ENCODE measurements around the gene KPNA6. TPM values are rescaled to one million over a fixed set of nuclear protein-coding genes. Genes with fewer than 3 reads are reported as not detected.
"Not testable (repeated sequence)": the region's sequence is repeated elsewhere in the genome, so short reads cannot be mapped to it uniquely, and the experiment has no call there.

Gene KPNA6
- total RNA-seq, 1 donor from 2014 or later = 65.2 TPM

DNA sequence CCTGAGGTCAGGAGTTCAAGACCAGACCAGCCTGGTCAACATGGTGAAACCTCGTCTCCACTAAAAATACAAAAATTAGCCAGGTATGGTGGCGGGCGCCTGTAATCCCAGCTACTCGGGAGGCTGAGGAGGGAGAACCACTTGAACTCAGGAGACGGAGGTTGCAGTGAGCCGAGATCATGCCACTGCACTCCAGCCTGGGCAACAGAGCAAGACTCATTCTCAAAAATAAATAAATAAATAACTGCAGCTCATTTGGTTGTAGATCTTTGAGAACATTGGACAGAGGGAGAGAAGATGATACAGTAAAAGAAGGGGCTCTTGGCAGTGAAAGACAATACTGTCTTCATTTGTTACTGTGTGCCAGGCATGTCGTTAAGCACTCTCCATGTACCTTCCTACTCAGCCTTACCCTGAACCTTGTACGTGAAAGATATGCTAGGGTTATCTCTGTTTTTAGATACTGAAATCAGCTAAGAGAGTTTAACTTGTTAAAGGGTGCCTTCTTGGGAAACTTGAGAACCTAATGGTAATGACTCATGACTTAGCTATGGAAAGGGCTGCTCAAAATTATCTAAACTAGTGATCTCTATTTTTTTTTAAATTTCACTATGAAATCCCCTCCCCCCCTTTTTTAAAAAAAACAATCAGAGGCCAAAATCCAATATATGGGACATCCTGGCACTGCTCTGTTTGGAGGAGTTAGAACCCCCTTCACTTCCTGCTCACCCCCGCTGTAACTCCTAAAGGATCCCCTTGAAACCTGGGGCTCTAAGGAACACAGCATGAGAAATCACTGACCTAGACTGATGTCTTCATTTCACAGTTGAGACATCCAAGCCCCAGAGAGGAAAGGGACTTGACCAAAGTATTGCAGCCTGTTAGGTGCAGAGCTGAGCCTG lies 6.8 kb upstream of the KPNA6 start:
- DNase-seq (ENCODE audit: low spot score) = no peak

DNA sequence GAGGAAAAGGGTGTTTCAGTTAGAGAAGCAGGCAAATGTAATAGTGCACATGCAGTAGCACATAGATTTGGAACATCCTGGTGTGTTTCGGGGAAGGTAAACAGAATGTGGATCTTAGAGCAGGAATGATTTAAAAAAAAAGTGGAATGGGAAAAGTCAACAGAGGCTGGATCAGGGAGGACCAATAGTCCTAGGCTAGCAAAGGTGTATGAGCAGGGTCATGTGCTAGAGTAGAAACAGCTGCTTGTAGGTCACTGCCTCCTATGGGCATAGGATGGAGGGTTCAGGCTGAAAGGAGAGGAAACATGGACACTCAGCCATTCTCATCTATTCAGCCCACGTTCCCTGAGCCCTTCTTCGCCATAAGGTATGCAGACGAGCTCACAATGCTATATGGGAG lies 3.7 kb upstream of the KPNA6 start:
- no peak for DNase-seq (ENCODE audit: low spot score)

DNA sequence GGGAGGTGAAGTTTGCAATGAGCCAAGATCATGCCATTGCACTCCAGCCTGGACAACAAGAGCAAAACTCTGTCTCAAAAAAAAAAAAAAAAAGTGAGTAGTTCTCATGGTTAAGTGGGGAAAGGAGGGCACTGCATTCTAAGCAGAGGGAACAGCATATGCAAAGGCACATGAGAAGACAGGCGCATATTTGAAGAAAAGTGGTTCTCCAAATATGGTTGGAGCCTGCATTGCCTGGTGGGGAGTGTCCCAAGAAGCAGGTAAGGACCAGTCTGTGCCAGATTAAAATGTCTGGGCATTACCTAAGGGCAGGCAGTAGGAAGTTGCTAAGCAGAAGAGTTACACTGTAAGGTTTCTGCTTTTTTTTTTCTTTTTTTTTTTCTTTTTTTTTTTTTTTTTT lies 2.5 kb upstream of the KPNA6 start:
- no peak for DNase-seq (ENCODE audit: low spot score)

DNA sequence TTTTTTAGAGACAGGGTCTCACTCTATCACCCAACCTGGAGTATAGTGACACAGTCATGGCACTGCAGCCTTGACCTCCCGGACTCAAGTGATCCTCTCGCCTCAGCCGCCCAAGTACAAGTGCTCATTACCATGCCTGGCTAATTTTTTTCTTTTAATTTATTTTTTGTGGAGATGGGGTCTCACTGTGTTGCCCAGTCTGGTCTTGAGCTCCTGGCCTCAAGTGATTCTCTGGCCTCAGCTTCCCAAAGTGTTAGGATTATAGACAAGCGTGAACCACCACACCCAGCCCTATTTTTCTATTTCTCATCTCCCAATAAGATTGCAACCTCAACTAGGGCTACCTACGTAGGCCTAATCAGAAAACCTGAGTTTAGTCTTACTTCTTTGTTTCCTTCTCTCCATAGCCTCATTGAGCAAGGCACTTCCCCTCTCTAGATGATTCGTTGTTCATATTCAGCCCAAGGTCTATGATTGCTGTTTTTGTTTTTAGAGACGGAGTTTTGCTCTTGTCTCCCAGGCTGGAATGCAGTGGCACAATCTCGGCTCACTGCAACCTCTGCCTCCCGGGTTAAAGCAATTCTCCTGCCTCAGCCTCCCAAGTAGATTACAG lies 1.1 kb upstream of the KPNA6 start:
- DNase-seq (ENCODE audit: low spot score) = no peak

DNA sequence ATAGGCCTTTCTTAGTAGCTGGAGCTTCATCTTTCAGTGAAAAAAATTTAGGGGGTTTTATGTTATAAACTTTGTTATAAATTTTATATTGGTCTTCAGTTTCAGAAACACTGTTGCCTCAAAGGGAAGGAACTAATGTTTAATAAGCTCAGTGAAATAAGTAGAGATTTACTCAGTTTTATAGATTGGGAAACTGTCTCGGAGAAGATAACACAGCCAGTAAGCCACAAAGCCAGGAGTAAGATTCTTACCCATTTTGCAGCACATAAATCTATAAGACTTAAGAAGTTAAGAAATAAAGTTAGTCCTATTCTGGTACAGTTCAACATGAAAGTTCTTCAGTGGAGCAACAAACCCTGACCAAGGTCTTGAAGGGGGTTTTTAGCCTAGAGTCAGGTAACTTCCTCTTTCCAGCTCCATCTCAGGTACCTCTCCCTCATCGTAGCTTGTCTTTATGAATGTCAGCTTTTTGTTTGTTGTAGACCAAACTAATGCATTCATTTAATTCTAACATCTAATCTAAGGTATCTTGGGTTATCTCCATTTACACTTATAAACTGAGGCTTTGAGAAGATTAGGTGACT lies 3.3 kb downstream of the KPNA6 start:
- no peak for DNase-seq (ENCODE audit: low spot score)

DNA sequence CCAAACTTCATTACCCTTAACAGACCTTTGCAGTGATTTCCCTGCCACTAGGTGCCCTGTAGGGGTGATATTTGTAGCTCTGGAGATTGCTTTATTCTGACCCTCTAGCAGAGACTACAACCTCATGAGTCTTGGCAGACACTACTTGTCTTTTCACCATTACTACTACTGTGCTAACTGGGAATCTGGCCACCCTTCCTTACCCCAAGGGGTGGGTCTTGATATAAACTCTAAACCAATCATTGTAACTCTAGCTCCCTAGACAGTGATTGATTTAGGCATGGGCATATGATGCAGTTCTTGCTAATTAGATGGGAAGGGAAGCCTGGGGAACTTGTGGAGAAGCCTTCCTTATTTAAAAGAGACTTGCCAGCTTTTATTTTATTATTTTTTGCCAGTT lies 3.9 kb downstream of the KPNA6 start:
- no peak for DNase-seq (ENCODE audit: low spot score)

- DNase-seq (ENCODE audit: low spot score) = no peak
Measured at GRCh38 chr1:32112806-32113375, 5.0 kb downstream of the KPNA6 start.

GRCh38 chr1:32113436-32113835 lies 5.6 kb downstream of the KPNA6 start:
- DNase-seq (ENCODE audit: low spot score) = not testable (repeated sequence)

DNA sequence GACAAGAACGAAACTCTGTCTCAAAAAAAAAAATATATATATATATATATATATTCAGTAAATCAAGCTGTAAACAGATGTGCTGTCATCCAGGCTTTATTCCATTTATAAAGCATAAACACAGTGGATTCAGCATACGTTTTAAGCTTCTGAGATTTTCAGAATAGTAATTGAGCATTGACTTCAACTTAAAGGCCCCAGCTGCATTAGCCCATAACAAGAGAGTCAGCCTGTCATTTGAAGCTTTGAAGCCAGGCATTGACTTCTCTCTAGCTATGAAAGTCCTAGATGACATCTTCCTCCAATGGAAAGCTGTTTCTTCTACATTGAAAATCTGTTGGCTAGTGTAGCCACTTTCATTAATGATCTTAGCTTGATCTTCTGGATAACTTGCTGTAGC lies 6.6 kb downstream of the KPNA6 start:
- DNase-seq (ENCODE audit: low spot score) = no peak

DNA sequence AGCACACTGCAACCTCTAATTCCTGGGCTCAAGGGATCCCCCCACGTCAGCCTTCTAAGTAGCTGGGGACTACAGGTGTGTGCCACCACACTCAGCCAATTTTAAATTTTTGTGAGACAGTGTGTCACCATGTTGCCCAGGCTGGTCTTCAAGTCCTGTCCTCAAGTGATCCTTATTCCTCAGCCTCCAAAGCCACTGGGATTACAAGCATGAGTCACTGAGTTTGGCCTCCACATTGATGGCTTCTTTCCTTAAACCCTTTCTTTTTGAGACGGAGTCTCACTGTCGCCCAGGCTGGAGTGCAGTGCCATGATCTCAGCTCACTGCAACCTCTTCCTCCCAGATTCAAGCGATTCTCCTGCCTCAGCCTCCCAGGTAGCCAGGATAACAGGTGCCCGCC lies 7.6 kb downstream of the KPNA6 start:
- DNase-seq (ENCODE audit: low spot score) = no peak

- DNase-seq (ENCODE audit: low spot score) = no peak
Measured at GRCh38 chr1:32116531-32116930, 8.7 kb downstream of the KPNA6 start.

- no peak for DNase-seq (ENCODE audit: low spot score)
Measured at GRCh38 chr1:32122151-32122550, 14.3 kb downstream of the KPNA6 start.

GRCh38 chr1:32123361-32123760 lies 15.5 kb downstream of the KPNA6 start:
- not testable (repeated sequence) for DNase-seq (ENCODE audit: low spot score)

DNA sequence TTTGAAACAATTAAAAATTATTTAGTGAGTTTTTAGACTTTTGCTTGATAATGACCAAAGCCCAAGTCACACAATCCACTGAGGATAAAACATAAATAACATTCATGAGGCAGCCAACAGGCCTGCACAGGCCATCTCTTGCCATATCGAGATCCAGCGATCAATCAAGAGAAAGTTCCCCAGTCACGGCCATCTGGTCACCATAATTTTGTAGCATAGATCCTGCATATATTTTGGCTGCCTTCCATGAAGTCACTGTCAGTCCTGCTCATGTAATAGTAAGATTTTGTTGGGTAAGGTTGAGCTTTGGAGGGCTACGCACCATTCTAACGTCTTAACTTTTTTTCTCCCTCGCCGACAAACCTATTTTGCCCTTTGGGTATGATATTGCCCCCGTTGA lies 17.5 kb downstream of the KPNA6 start:
- DNase-seq (ENCODE audit: low spot score) = no peak

DNA sequence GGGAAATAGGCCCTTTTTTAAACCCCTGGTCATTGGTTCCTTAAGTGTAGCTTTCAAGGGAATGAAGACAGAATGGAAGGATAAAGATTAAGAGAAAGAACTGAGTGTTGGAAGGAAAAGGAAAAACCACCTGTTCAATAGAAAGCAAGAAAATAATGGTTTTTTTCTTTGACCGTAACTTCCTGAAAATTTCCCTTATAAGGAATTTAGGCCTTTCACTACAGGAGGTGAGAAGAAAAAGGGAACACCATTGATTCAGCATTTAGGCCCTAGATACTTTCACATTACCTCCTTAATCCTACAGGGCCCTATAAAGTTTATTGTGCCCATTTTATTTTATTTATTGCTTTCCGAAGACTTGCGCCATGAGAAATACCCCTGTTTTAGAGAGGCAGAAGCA lies 18.9 kb downstream of the KPNA6 start:
- DNase-seq (ENCODE audit: low spot score) = no peak

- no peak for DNase-seq (ENCODE audit: low spot score)
Measured at GRCh38 chr1:32127409-32128198, 19.7 kb downstream of the KPNA6 start.

- DNase-seq (ENCODE audit: low spot score) = no peak
Measured at GRCh38 chr1:32128479-32128878, 20.6 kb downstream of the KPNA6 start.

GRCh38 chr1:32128964-32129363 lies 21.1 kb downstream of the KPNA6 start:
- no peak for DNase-seq (ENCODE audit: low spot score)

GRCh38 chr1:32133950-32134280 lies 26.1 kb downstream of the KPNA6 start:
- DNase-seq (ENCODE audit: low spot score) = not testable (repeated sequence)

DNA sequence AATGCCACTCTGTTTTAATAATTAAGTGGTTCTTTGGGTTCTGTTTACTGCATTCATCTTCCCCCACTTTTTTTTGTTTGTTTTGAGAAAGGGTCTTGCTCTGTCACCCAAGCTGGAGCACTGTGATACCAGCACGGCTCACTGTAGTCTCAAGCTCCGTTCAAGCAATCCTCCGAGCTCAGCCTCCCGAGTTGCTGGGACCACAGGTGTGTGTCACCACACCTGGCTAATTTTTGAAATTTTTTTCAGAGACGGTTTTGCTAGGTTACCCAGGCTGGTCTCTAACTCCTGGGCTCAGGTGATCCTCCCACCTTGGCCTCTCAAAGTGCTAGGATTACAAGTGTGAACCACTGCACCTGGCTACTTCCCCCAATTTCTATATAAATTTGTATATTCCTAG lies 29.3 kb downstream of the KPNA6 start:
- DNase-seq (ENCODE audit: low spot score) = no peak

GRCh38 chr1:32138965-32139364 lies 31.1 kb downstream of the KPNA6 start:
- DNase-seq (ENCODE audit: low spot score) = no peak

All from mucosa of gallbladder (tissue), 1 donor.